Measurements from ENCODE around the gene FSTL5.
"Not testable (repeated sequence)": the region's sequence is repeated elsewhere in the genome, so short reads cannot be mapped to it uniquely, and the experiment has no call there.

FSTL5 gene

GRCh38 chr4:162163892-162164759 is at the start of gene FSTL5:
TSS of gene FSTL5 (minus strand) at chr4:162164000. CDS start at chr4:162111396, 52,604 bp downstream.
- in situ Hi-C loops (cut with MboI; ENCODE audit: low sequenced_read_pairs) = no loop called here

- in situ Hi-C loops (cut with MboI; ENCODE audit: low sequenced_read_pairs) = no loop called here
Measured at GRCh38 chr4:162209706-162210105, 45.9 kb upstream of the FSTL5 start.

GRCh38 chr4:162203478-162203877 is 39.7 kb upstream of the FSTL5 start:
- in situ Hi-C loops (cut with MboI; ENCODE audit: low sequenced_read_pairs) = not testable (repeated sequence)

GRCh38 chr4:162201673-162202072 is 37.9 kb upstream of the FSTL5 start:
- in situ Hi-C loops (cut with MboI; ENCODE audit: low sequenced_read_pairs) = no loop called here

GRCh38 chr4:162170509-162170908 is 6.7 kb upstream of the FSTL5 start:
- in situ Hi-C loops (cut with MboI; ENCODE audit: low sequenced_read_pairs) = no loop called here

GRCh38 chr4:162164906-162165510 is 1.2 kb upstream of the FSTL5 start:
- in situ Hi-C loops (cut with MboI; ENCODE audit: low sequenced_read_pairs) = no loop called here

- in situ Hi-C loops (cut with MboI; ENCODE audit: low sequenced_read_pairs) = no loop called here
Measured at GRCh38 chr4:162162672-162163071, 1.1 kb downstream of the FSTL5 start.

GRCh38 chr4:162157241-162157640 is 6.6 kb downstream of the FSTL5 start:
- in situ Hi-C loops (cut with MboI; ENCODE audit: low sequenced_read_pairs) = no loop called here

- in situ Hi-C loops (cut with MboI; ENCODE audit: low sequenced_read_pairs) = no loop called here
Measured at GRCh38 chr4:162154862-162155540, 8.8 kb downstream of the FSTL5 start.

GRCh38 chr4:162151850-162152249 is 11.9 kb downstream of the FSTL5 start:
- in situ Hi-C loops (cut with MboI; ENCODE audit: low sequenced_read_pairs) = no loop called here

- in situ Hi-C loops (cut with MboI; ENCODE audit: low sequenced_read_pairs) = no loop called here
Measured at GRCh38 chr4:162151386-162151785, 12.4 kb downstream of the FSTL5 start.

GRCh38 chr4:162149644-162150043 is 14.2 kb downstream of the FSTL5 start:
- in situ Hi-C loops (cut with MboI; ENCODE audit: low sequenced_read_pairs) = no loop called here

- in situ Hi-C loops (cut with MboI; ENCODE audit: low sequenced_read_pairs) = no loop called here
Measured at GRCh38 chr4:162140051-162140683, 23.6 kb downstream of the FSTL5 start.

GRCh38 chr4:162139412-162139811 is 24.4 kb downstream of the FSTL5 start:
- in situ Hi-C loops (cut with MboI; ENCODE audit: low sequenced_read_pairs) = no loop called here

- in situ Hi-C loops (cut with MboI; ENCODE audit: low sequenced_read_pairs) = no loop called here
Measured at GRCh38 chr4:162131256-162131655, 32.5 kb downstream of the FSTL5 start.

GRCh38 chr4:162126729-162127128 is 37.1 kb downstream of the FSTL5 start:
- in situ Hi-C loops (cut with MboI; ENCODE audit: low sequenced_read_pairs) = no loop called here

- in situ Hi-C loops (cut with MboI; ENCODE audit: low sequenced_read_pairs) = no loop called here
Measured at GRCh38 chr4:162117051-162117450, 46.7 kb downstream of the FSTL5 start.

GRCh38 chr4:162116095-162116779 is 47.6 kb downstream of the FSTL5 start:
- in situ Hi-C loops (cut with MboI; ENCODE audit: low sequenced_read_pairs) = no loop called here

GRCh38 chr4:162115333-162115732 is 48.5 kb downstream of the FSTL5 start:
- in situ Hi-C loops (cut with MboI; ENCODE audit: low sequenced_read_pairs) = no loop called here

GRCh38 chr4:162111078-162111477 is 52.7 kb downstream of the FSTL5 start:
- in situ Hi-C loops (cut with MboI; ENCODE audit: low sequenced_read_pairs) = no loop called here
